ENCODE measurements around the gene GRAMD1B.
"Not testable (repeated sequence)": the region's sequence is repeated elsewhere in the genome, so short reads cannot be mapped to it uniquely, and the experiment has no call there.

GRAMD1B gene

GRCh38 chr11:123567466-123567865 lies 137.4 kb downstream of the GRAMD1B start:
- DNase-seq (ENCODE audit: low read depth in 2 of 2), result no peak

DNA sequence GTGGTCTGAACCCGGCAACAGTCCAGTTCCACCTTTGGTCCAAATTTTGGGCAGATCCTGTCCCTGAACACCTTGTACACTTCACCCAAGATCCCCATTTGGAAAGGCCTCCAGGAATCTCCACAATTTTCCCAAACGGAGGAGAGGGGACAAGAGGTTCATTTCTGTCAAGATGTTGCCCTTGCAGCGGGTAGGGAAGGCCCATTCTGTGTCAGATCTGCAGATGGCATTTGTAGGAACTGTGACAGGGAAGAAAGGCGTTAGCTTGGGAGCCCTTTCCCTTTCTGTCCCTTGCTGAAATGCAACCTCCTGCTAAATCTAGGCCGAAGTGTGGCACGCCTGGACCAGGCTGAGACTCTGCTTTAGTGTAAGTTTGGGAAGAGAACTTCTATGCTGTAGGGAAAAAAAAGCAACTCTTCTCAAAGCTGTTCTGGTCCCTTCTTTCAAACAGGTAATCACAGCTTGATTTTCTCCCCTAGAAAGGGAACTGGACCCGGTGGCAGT lies 138.3 kb downstream of the GRAMD1B start:
- no peak for DNase-seq (ENCODE audit: low read depth in 2 of 2)

DNA sequence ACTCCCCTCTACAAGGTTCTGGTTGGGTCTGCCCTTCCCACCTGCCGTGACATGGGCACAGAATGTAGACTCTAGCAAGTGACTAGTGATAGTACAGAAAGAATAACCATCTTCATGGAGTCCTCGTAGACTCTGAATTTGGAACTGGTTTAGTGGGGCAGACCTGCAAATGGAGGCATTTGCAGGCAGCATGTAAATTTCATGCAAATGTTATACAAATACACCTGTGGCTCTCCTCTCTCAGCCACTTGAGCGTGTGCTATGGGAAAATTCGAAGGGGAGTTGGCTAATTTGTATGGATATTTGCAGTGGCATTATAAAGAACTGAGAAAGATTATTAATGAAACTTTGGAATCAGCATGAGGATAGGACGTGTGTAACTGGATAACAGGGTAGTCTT lies 139.3 kb downstream of the GRAMD1B start:
- DNase-seq (ENCODE audit: low read depth in 2 of 2), result no peak

DNA sequence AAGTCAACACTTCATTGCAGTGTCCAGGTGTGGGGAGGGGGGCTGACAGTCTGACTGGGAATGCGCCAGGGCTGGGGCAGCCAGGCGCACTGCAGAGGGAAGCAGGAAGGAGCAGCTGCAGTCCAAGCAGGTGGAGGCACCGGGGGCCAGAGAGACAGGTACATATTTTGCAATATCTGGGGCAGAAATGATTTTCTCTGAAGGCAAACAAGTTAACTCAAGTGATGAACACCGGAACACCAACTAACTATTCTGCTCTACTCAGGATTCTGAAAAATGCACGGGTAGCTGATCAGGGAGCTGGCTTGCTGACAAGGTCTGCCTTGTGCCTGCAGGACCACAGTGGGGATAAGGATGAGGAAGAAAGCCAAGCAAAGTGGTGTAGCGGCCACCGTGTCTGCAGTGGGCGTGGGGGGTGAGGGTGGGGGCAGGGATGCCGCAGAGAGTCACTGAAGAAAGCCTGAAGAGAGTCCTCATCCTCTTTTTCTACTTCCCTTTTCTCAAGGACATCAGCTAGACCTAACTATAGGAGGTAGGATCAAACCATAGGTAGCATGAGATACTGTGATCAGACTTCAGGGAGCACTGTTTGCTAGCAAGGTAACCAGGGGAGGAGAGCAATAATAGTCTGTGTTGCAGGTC lies 141.0 kb downstream of the GRAMD1B start:
- DNase-seq (ENCODE audit: low read depth in 2 of 2), result no peak

- not testable (repeated sequence) for DNase-seq (ENCODE audit: low read depth in 2 of 2)
Observed at GRCh38 chr11:123572791-123573190, 142.7 kb downstream of the GRAMD1B start.

DNA sequence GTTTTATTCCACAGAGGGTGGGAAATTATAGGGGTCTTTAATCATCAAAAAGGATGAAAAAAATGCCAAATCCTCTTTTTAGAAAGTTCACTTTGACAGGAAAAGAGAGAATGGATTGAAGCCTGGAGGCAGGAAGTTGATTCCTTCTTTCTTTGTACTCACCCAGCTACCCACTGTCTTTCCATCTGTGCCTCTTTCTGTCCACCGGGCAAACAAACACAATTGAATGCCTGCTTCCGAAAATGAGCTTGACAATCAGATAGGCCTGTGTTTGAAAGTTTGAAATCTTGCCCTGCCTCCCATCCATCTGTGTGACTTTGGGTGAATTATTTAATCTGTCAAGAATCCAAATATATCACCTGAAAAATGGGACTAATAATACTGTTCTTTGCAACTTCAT lies 143.2 kb downstream of the GRAMD1B start:
- DNase-seq (ENCODE audit: low read depth in 2 of 2), result no peak

DNA sequence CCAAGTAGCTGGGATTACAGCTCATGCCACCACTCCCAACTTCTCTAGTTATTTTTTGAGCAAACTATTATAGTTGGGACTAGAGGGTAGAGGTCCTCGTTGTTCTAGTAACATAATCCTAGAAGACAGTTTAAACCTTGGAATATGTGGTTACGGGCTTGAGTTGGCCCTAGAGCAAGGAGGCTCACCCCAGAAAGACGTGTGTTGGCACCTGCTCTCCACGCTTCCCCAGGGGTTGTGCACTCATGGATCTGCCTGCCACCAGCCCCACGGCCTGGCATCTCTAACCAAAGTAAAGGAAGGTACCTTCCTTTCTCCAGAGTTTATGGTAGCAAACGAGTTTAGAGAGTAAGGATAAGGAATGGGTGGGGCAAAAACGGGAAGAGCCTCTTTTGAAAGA lies 145.4 kb downstream of the GRAMD1B start:
- DNase-seq (ENCODE audit: low read depth in 2 of 2), result no peak

DNA sequence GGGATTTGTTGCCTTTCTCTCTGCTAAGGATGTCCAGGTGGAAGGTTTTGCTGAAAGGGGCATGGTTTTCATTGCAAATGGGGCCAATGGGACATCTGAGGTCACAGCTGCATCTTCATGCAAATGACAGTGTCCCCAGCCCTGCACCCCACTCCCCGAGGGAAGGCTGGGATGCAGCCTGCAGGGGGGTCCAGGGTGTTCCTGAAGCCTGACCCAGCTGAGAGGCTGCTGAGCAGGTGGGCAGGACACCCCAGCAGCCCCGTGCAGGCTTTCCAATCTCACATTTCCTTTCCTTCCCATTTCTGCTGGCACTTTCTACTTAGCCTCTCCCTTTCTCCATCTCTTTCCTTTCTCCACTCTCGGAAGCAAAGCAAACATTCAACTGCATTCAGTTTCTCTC lies 146.0 kb downstream of the GRAMD1B start:
- no peak for DNase-seq (ENCODE audit: low read depth in 2 of 2)

- no peak for DNase-seq (ENCODE audit: low read depth in 2 of 2)
Observed at GRCh38 chr11:123576501-123576900, 146.4 kb downstream of the GRAMD1B start.

GRCh38 chr11:123577081-123577598 lies 147.1 kb downstream of the GRAMD1B start:
- peak; percentile 31 to 42 for DNase-seq (ENCODE audit: low read depth in 2 of 2)

- DNase-seq (ENCODE audit: low read depth in 2 of 2), result no peak
Observed at GRCh38 chr11:123578778-123579481, 148.9 kb downstream of the GRAMD1B start.

DNA sequence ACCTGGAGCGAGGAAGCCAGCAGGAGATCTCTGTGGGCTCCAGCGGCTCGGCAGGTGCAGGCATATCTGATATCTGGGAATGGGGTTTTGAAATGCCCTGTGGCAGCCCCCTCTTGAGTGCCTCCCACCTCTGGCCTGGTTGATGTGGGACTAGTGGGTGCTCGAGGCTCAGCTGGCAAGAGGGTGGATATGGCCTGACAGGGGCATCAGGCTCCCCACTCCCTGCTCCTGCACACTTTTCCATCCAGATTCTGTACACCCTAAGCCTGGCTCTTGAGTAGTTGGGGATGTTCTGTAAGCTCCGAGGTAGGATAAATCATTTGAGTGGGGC lies 149.4 kb downstream of the GRAMD1B start:
- no peak for DNase-seq (ENCODE audit: low read depth in 2 of 2)

DNA sequence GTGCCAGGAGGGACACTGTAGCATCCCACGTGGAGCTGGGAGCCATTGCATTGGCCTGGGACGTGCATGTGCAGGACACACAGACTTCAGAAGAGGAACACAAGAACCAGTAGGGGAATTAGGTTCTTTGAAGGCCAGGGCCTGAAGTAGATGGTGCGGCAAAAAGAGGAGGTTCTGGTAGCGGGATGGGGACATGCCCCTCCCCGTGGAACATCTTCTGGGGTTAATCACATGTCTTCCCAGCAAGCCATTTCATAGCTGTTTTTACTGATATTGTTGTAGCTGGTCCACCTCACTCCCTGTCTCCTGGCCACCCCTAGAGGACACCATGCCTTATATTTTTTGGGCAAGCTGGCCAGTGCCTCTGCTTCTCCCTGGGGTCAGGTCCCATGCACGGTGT lies 150.1 kb downstream of the GRAMD1B start:
- DNase-seq (ENCODE audit: low read depth in 2 of 2), result no peak

GRCh38 chr11:123580557-123581275 lies 150.6 kb downstream of the GRAMD1B start:
- peak; percentile 46 to 47 for DNase-seq (ENCODE audit: low read depth in 2 of 2)

- DNase-seq (ENCODE audit: low read depth in 2 of 2), result no peak
Observed at GRCh38 chr11:123581651-123582399, 151.8 kb downstream of the GRAMD1B start.

- DNase-seq (ENCODE audit: low read depth in 2 of 2), result no peak
Observed at GRCh38 chr11:123582992-123583504, 153.0 kb downstream of the GRAMD1B start.

DNA sequence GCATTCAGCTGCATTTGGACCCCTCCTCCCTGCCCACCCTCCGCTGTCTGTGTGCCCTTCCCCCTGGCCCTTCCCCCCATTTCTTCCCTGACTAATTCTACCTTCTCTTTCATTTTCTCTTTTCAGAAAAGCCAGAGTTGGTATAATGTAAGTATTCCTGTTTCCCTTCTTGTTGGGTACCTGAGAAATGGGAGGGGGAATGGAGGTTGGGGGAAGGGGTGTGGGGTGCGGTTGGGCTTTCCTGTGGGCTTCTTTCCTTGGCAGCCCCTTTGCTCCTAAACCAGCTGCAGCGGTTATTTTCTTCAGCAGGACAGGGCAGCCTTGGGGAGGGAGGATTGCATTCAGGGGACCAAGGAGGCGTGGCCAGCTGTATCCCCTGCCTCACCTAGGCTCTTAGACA lies 154.1 kb downstream of the GRAMD1B start:
- no peak for DNase-seq (ENCODE audit: low read depth in 2 of 2)

DNA sequence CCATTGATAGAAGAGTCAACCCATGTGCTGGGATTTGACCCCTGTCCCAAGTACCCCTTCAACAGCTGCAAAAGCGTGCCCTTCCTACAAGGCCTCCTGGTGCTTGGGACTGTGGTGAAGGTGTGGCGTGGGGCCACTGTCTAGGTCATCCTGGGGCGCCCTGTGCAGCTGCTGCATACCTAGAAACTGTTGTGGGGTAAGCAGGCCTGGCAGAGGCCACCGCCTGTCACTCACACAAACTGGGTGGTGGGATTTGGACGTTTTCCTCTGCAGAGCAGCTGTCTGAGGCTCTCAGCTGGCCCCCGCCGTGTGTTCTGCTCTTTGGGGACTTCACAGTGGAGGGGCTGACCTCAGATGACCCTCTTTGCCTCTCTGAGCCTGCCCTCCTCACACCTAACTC lies 154.7 kb downstream of the GRAMD1B start:
- DNase-seq (ENCODE audit: low read depth in 2 of 2), result no peak

- no peak for DNase-seq (ENCODE audit: low read depth in 2 of 2)
Observed at GRCh38 chr11:123585206-123585605, 155.1 kb downstream of the GRAMD1B start.

GRCh38 chr11:123585706-123586105 lies 155.6 kb downstream of the GRAMD1B start:
- DNase-seq (ENCODE audit: low read depth in 2 of 2), result no peak

DNA sequence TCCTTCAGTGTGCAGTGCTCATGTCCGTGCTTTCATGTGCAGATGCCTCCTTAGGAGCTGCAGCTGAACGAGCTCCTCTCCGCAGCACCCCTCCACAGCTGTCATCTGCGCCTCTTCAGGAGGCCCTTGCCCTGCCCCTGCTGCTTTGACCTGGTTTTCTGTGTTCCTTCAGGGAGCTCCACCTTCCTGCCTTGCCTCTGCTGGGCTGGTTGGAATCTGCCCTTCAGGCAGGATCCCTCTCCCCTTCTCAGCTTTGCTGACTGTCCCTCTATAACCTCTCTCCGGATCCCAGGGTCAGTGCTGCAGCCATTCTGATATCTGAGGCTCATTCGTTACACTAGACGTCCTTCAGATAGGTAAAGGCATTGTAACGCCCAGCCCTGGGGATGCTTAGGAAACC lies 156.5 kb downstream of the GRAMD1B start:
- no peak for DNase-seq (ENCODE audit: low read depth in 2 of 2)

- no peak for DNase-seq (ENCODE audit: low read depth in 2 of 2)
Observed at GRCh38 chr11:123587044-123587443, 157.0 kb downstream of the GRAMD1B start.
